HEK293 (cell line): ENCODE measurements around the gene PGM1.

Experiments
- CTCF ChIA-PET: fragments of 350-600 bp; formaldehyde crosslinking; extraction: SDS; loops from one replicate; lab custom pipeline; 2021; ENCODE audit warnings: antibody characterized with exemption; lab: Yijun Ruan, JAX
- POLR2A ChIA-PET: fragments of 300-600 bp; formaldehyde crosslinking; extraction: SDS; loops from one replicate; lab custom pipeline; 2020; ENCODE audit warnings: antibody characterized with exemption, inconsistent platforms; lab: Yijun Ruan, JAX
- H3K27ac ChIP-seq: fragments of 200-500 bp; sonication (Bioruptor generic); 2 replicates; pipeline ENCODE4 v1.5.1; 2014; ENCODE audit warnings: low read depth, low read length, control low read depth, inconsistent platforms; ENCODE audit errors: extremely low read depth
- H3K36me3 ChIP-seq, 2 experiments: fragments of 200-500 bp in 1 of 2; sonication (Bioruptor generic) in 1 of 2; 1 replicate in 1 of 2; 2 replicates in 1 of 2; pipeline ENCODE4 v1.5.1; 2014 to 2017; ENCODE audit warnings: inconsistent platforms in 2 of 2, low read length in 2 of 2; ENCODE audit not compliant: control insufficient read depth in 2 of 2, insufficient read depth in 1 of 2
- H3K4me1 ChIP-seq: fragments of 200-500 bp; sonication (Bioruptor generic); 2 replicates; pipeline ENCODE4 v1.5.1; 2014; ENCODE audit warnings: mild to moderate bottlenecking, low read length, inconsistent platforms; ENCODE audit not compliant: control insufficient read depth, insufficient read depth
- H3K4me3 ChIP-seq: 2 replicates; pipeline ENCODE4 v1.5.1; 2011; ENCODE audit warnings: low read depth, mild to moderate bottlenecking, control low read depth, low read length, moderate library complexity
- H3K9me3 ChIP-seq: fragments of 200-500 bp; sonication (Bioruptor generic); 2 replicates; pipeline ENCODE4 v1.5.1; 2014; ENCODE audit warnings: low read depth, low read length, inconsistent platforms; ENCODE audit not compliant: control insufficient read depth, insufficient read depth
- AEBP2 ChIP-seq: fragments of 450-650 bp; formaldehyde crosslinking; IDR thresholded peaks from 2 replicates; pipeline ENCODE4 v1.5.1; 2016; ENCODE audit warnings: missing biosample characterization, missing genetic modification characterization, borderline replicate concordance
- GLIS2 ChIP-seq: fragments of 450-650 bp; formaldehyde crosslinking; IDR thresholded peaks from 2 replicates; pipeline ENCODE4 v1.5.1; 2016; ENCODE audit warnings: missing biosample characterization, missing genetic modification characterization
- HOXD13 ChIP-seq: sonication (generic); formaldehyde crosslinking; IDR thresholded peaks from 2 replicates; pipeline ENCODE4 v1.8.0; 2022; ENCODE audit warnings: missing genetic modification reagents, borderline replicate concordance
- KLF16 ChIP-seq: fragments of 450-650 bp; formaldehyde crosslinking; IDR thresholded peaks from 2 replicates; pipeline ENCODE4 v1.5.1; 2017; ENCODE audit warnings: missing biosample characterization, missing genetic modification characterization
- MYNN ChIP-seq: fragments of 450-650 bp; formaldehyde crosslinking; IDR thresholded peaks from 2 replicates; pipeline ENCODE4 v1.5.1; 2016; ENCODE audit warnings: missing biosample characterization, missing genetic modification characterization, borderline replicate concordance
- SALL2 ChIP-seq: fragments of 450-650 bp; formaldehyde crosslinking; IDR thresholded peaks from 2 replicates; pipeline ENCODE4 v1.5.0; 2017; ENCODE audit warnings: missing biosample characterization, mild to moderate bottlenecking, missing genetic modification characterization, borderline replicate concordance
- ZBTB21 ChIP-seq: fragments of 450-650 bp; formaldehyde crosslinking; IDR thresholded peaks from 2 replicates; pipeline ENCODE4 v1.5.1; 2017; ENCODE audit warnings: missing biosample characterization, missing genetic modification characterization
- ZNF140 ChIP-seq: fragments of 450-650 bp; formaldehyde crosslinking; IDR thresholded peaks from 2 replicates; pipeline ENCODE4 v1.5.1; 2016; ENCODE audit warnings: missing biosample characterization, missing genetic modification characterization
- ZNF148 ChIP-seq: fragments of 450-650 bp; formaldehyde crosslinking; IDR thresholded peaks from 2 replicates; pipeline ENCODE4 v1.5.0; 2017; ENCODE audit warnings: missing biosample characterization, missing genetic modification characterization, borderline replicate concordance
- ZNF184 ChIP-seq: fragments of 450-650 bp; IDR thresholded peaks from 2 replicates; pipeline ENCODE4 v1.5.1; 2018; ENCODE audit warnings: missing biosample characterization, mild to moderate bottlenecking, missing genetic modification characterization
- ZNF280D ChIP-seq: fragments of 450-650 bp; formaldehyde crosslinking; IDR thresholded peaks from 2 replicates; pipeline ENCODE4 v1.5.1; 2016; ENCODE audit warnings: missing biosample characterization, missing genetic modification characterization
- ZNF394 ChIP-seq: fragments of 450-650 bp; formaldehyde crosslinking; IDR thresholded peaks from 2 replicates; pipeline ENCODE4 v1.5.1; 2016; ENCODE audit warnings: missing biosample characterization, missing genetic modification characterization, mild to moderate bottlenecking, moderate library complexity, borderline replicate concordance
- ZNF501 ChIP-seq: fragments of 450-650 bp; formaldehyde crosslinking; IDR thresholded peaks from 2 replicates; pipeline ENCODE4 v1.5.1; 2016; ENCODE audit warnings: missing biosample characterization, missing genetic modification characterization
- ZNF621 ChIP-seq: fragments of 450-650 bp; formaldehyde crosslinking; IDR thresholded peaks from 2 replicates; pipeline ENCODE4 v1.5.1; 2017; ENCODE audit warnings: missing biosample characterization, missing genetic modification characterization
- ZNF792 ChIP-seq: fragments of 450-650 bp; formaldehyde crosslinking; IDR thresholded peaks from 2 replicates; pipeline ENCODE4 v1.5.1; 2016; ENCODE audit warnings: missing biosample characterization, missing genetic modification characterization
- ZSCAN30 ChIP-seq: fragments of 450-650 bp; IDR thresholded peaks from 2 replicates; pipeline ENCODE4 v1.5.1; 2018; ENCODE audit warnings: missing biosample characterization, mild to moderate bottlenecking, missing genetic modification characterization, moderate library complexity
- TF ChIP-seq, protein P1 (sequence below): fragments of 450-650 bp; formaldehyde crosslinking; IDR thresholded peaks from 2 replicates; pipeline ENCODE4 v1.5.1; 2016; ENCODE audit warnings: missing biosample characterization, missing genetic modification characterization
- TF ChIP-seq, protein P2 (sequence below): sonication (generic); formaldehyde crosslinking; IDR thresholded peaks from 2 replicates; pipeline ENCODE4 v1.8.1; 2022; ENCODE audit warnings: mild to moderate bottlenecking, moderate library complexity, missing genetic modification reagents

PGM1 gene

DNA sequence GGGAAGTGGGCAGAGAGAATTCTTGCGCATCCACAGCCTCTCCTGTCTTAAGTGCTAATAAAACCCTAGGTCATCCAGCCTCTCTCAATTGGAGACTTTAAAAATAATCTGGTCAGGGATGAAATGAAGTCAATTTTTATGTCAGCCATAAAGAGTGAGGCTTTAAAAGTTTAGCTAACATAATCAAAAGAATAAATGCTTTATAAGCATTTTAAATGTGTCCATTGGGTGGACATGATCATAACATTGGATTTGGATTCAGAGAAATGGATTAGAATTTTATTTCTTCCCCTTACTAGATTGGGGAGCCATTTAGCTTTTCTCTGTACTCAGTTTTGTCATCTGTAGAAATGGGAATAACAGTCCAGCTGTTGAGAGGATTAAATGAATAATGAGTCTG lies 55.5 kb downstream of the PGM1 start:
- CTCF ChIA-PET, result no interaction called here

DNA sequence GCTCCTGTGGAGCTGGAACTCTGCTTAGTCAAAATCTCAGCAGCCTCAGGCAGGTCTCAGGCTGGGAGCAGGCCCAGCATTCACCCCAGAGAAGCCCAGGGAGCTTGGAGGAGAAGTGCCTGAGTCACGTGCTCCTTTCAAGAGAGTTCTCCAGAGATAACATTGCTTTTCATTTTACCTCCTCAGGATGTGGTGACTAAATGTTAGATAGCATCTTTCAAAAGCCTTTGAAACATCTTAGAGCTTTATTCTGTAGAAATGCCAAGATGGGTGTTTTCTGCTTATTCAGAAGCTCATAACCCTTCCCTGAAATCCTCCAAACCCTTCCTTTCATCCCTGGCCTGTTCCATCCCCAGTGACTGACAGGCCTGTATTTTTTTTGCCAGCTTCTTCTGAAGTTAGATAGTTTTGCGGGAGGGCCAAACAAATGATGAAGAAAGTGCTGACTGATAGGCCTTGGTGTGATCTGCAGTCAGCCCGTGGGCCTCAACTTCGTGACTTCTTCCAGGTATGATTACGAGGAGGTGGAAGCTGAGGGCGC lies 58.0 kb downstream of the PGM1 start:
- Histone ChIP-seq H3K9me3 (no peaks in the 10 kb centered on the region), H3K4me1 (no peaks in the 10 kb centered on the region), H3K36me3 (peaks cover 0 to 62% of the 10 kb centered on the region in 2 experiments; a peak in 1 of 3 replicates), H3K4me3 (no peak overlapping the region), H3K27ac (no peak overlapping the region)
- no peak for TF ChIP-seq ZNF280D (tag by site-specific recombination)
- TF ChIP-seq GLIS2 (tag by site-specific recombination), result no peak
- TF ChIP-seq ZNF621, result no peak
- TF ChIP-seq ZNF148 (tag by site-specific recombination), result no peak
- no peak for TF ChIP-seq ZBTB21 (tag by site-specific recombination)
- TF ChIP-seq ZNF501 (tag by site-specific recombination), result no peak
- no peak for TF ChIP-seq MYNN (tag by site-specific recombination)
- TF ChIP-seq ZNF792, result no peak
- TF ChIP-seq KLF16, result no peak
- no peak for TF ChIP-seq SALL2 (tag by site-specific recombination)
- ChIA-PET POLR2A (no interaction called here), CTCF (interaction anchor here (0.9 kb wide), 1 partner anchor 24 kb away, joined by 4 read pairs; no protein-coding TSS in a partner anchor)

More for the DNA sequence above, 55.5 kb downstream of the PGM1 start:
- Histone ChIP-seq H3K4me3 (no peak overlapping the region), H3K27ac (no peak overlapping the region), H3K36me3 (peaks cover 0 to 40% of the 10 kb centered on the region in 2 experiments; a peak in 1 of 3 replicates), H3K9me3 (no peaks in the 10 kb centered on the region), H3K4me1 (peaks cover 4% of the 10 kb centered on the region; the same call in 1 of the 2 replicates)
- no peak for TF ChIP-seq ZNF140 (tag by site-specific recombination)
- TF ChIP-seq ZNF184 (tag by site-specific recombination), result no peak
- TF ChIP-seq AEBP2 (tag by site-specific recombination), result no peak
- no peak for TF ChIP-seq GLIS2 (tag by site-specific recombination)
- no peak for TF ChIP-seq ZNF501 (tag by site-specific recombination)
- TF ChIP-seq HOXD13 (CRISPR knock-in tag), result no peak
- POLR2A ChIA-PET, result no interaction called here

- H3K36me3 ChIP-seq, result peaks cover 0 to 61% of the 10 kb centered on the region in 2 experiments; a peak in 1 of 3 replicates
- H3K4me3 ChIP-seq, result no peak overlapping the region
- CTCF ChIA-PET, result interaction anchor here (0.8 kb wide), 1 partner anchor 46 kb away, joined by 3 read pairs; no protein-coding TSS in a partner anchor
- H3K9me3 ChIP-seq, result no peaks in the 10 kb centered on the region
- POLR2A ChIA-PET, result no interaction called here
- no peak overlapping the region for H3K27ac ChIP-seq
- H3K4me1 ChIP-seq, result no peaks in the 10 kb centered on the region
- TF ChIP-seq, protein P1, sequence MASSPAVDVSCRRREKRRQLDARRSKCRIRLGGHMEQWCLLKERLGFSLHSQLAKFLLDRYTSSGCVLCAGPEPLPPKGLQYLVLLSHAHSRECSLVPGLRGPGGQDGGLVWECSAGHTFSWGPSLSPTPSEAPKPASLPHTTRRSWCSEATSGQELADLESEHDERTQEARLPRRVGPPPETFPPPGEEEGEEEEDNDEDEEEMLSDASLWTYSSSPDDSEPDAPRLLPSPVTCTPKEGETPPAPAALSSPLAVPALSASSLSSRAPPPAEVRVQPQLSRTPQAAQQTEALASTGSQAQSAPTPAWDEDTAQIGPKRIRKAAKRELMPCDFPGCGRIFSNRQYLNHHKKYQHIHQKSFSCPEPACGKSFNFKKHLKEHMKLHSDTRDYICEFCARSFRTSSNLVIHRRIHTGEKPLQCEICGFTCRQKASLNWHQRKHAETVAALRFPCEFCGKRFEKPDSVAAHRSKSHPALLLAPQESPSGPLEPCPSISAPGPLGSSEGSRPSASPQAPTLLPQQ (tag by site-specific recombination), result no peak
- TF ChIP-seq ZNF394 (tag by site-specific recombination) (no peak), ZSCAN30 (no peak)
- TF ChIP-seq, protein P2, sequence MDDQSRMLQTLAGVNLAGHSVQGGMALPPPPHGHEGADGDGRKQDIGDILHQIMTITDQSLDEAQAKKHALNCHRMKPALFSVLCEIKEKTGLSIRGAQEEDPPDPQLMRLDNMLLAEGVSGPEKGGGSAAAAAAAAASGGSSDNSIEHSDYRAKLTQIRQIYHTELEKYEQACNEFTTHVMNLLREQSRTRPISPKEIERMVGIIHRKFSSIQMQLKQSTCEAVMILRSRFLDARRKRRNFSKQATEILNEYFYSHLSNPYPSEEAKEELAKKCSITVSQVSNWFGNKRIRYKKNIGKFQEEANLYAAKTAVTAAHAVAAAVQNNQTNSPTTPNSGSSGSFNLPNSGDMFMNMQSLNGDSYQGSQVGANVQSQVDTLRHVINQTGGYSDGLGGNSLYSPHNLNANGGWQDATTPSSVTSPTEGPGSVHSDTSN (CRISPR knock-in tag), result no peak
These were observed 60.8 kb downstream of the PGM1 start for GRCh38 chr1:63653976-63654375.
